HCT116 (cell line): Measurements from ENCODE around the gene SMARCB1.

Source experiments
- CEBPB ChIP-seq: IDR thresholded peaks from 2 replicates; pipeline ENCODE4 v1.6.1; 2012; ENCODE audit warnings: low read depth
- ELF1 ChIP-seq: IDR thresholded peaks from 2 replicates; pipeline ENCODE4 v1.6.1; 2012; ENCODE audit warnings: low read depth, borderline replicate concordance
- EZH2 ChIP-seq: fragments of 200-600 bp; sonication (generic); IDR thresholded peaks from 2 replicates; pipeline ENCODE4 v1.6.1; 2017; ENCODE audit warnings: antibody characterized with exemption, mixed run types
- EZH2phosphoT487 ChIP-seq: fragments of 200-600 bp; IDR thresholded peaks from 2 replicates; pipeline ENCODE4 v1.6.1; 2018; ENCODE audit warnings: antibody characterized with exemption, borderline replicate concordance
- JUND ChIP-seq: IDR thresholded peaks from 2 replicates; pipeline ENCODE4 v1.6.1; 2012
- POLR2A ChIP-seq: IDR thresholded peaks from 2 replicates; pipeline ENCODE4 v1.7.0; 2011; ENCODE audit warnings: borderline replicate concordance; ENCODE audit not compliant: insufficient read depth, insufficient read length; ENCODE audit errors: extremely low read depth
- POLR2AphosphoS5 ChIP-seq: IDR thresholded peaks from 2 replicates; pipeline ENCODE4 v1.6.1; 2011; ENCODE audit warnings: mild to moderate bottlenecking, low read depth, low read length, moderate library complexity
- SP1 ChIP-seq: IDR thresholded peaks from 2 replicates; pipeline ENCODE4 v1.6.1; 2012; ENCODE audit warnings: low read depth
- YY1 ChIP-seq: IDR thresholded peaks from 2 replicates; pipeline ENCODE4 v1.6.1; 2011; ENCODE audit warnings: low read length, low read depth, moderate library complexity, mild to moderate bottlenecking; ENCODE audit not compliant: insufficient replicate concordance; ENCODE audit errors: extremely low read depth
- ZFX ChIP-seq: fragments of 450-650 bp; IDR thresholded peaks from 2 replicates; pipeline ENCODE4 v1.6.1; 2017
- ZNF274 ChIP-seq: fragments of 200-500 bp; sonication (Bioruptor generic); IDR thresholded peaks from 2 replicates; pipeline ENCODE4 v1.6.1; 2014; ENCODE audit warnings: mild to moderate bottlenecking, low read depth, low read length, inconsistent platforms
- TF ChIP-seq, protein P1 (sequence below), 3 experiments: fragments of 200-600 bp in 1 of 3; sonication (generic) in 1 of 3; IDR thresholded peaks in 2 of 3; conservative IDR thresholded peaks in 1 of 3; 2 replicates each; pipeline ENCODE4 v1.5.1; 2012 to 2017; ENCODE audit warnings: low read depth in 2 of 3, low read length in 2 of 3, antibody characterized with exemption in 1 of 3, borderline replicate concordance in 1 of 3, control low read depth in 1 of 3, mild to moderate bottlenecking in 1 of 3, mixed read lengths in 1 of 3, mixed run types in 1 of 3, moderate library complexity in 1 of 3; ENCODE audit not compliant: insufficient read depth in 1 of 3
- TF ChIP-seq, protein P2 (sequence below): IDR thresholded peaks from 2 replicates; pipeline ENCODE4 v1.6.1; 2012

DNA sequence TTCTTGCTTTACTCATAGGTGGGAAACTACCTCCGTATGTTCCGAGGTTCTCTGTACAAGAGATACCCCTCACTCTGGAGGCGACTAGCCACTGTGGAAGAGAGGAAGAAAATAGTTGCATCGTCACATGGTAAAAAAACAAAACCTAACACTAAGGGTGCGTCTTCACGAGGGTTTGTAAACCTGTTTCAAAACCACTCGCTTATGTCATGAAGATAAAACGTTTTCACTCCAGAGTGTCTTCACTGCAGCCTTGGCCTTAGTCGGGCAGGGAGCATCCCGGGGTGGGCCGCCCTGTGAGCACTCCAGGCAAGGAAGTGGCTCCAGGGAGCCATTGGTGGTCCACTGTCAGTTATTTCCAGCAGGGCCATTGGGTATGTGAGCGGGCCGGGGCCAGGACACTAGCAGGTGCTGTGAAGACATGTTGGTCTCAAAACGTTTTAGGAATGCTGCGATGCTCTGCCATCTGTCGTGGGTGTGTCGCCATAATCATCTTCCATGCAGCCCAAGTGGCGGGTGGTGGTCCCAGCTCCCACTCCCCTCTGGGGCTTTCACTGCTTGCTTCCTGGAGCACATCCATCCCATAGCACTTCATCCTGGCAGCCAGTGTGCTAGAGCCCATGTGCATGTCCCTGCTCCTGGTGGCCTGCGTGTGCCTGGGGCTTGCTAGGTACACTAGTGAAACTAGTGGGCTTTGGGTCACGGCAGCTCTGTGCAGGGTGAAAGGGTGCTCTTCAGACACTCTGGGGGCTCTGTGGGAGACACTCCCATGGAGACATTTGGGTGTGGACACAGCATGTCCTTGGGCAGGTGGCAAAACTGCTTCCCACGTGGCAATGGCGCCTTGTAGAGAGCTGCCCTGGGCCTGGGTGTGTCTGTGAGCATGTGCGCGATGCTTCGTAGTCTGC lies 5.2 kb downstream of the SMARCB1 start:
- TF ChIP-seq POLR2A (no peak), ZFX (no peak), JUND (no peak), ELF1 (no peak), EZH2phosphoT487 (no peak), ZNF274 (no peak), SP1 (no peak), POLR2AphosphoS5 (no peak), CEBPB (no peak), EZH2 (no peak), YY1 (no peak)
- TF ChIP-seq, protein P1, sequence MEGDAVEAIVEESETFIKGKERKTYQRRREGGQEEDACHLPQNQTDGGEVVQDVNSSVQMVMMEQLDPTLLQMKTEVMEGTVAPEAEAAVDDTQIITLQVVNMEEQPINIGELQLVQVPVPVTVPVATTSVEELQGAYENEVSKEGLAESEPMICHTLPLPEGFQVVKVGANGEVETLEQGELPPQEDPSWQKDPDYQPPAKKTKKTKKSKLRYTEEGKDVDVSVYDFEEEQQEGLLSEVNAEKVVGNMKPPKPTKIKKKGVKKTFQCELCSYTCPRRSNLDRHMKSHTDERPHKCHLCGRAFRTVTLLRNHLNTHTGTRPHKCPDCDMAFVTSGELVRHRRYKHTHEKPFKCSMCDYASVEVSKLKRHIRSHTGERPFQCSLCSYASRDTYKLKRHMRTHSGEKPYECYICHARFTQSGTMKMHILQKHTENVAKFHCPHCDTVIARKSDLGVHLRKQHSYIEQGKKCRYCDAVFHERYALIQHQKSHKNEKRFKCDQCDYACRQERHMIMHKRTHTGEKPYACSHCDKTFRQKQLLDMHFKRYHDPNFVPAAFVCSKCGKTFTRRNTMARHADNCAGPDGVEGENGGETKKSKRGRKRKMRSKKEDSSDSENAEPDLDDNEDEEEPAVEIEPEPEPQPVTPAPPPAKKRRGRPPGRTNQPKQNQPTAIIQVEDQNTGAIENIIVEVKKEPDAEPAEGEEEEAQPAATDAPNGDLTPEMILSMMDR (IDR thresholded peaks at IDR 0.05 in 2 of 3, conservative IDR thresholded peaks at IDR 0.05 in 1 of 3; ENCODE audit: borderline replicate concordance in 1 of 3, insufficient read depth in 1 of 3, low read depth in 2 of 3, low read length in 2 of 3): no peak
- TF ChIP-seq, protein P2, sequence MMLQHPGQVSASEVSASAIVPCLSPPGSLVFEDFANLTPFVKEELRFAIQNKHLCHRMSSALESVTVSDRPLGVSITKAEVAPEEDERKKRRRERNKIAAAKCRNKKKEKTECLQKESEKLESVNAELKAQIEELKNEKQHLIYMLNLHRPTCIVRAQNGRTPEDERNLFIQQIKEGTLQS: no peak
